NCI-H2171 treated with DMSO at 0.1 percent for 48 hours (cell line): ENCODE results near the gene TSPAN33.
"Not testable (repeated sequence)": the region's sequence is repeated elsewhere in the genome, so short reads cannot be mapped to it uniquely, and the experiment has no call there.

ENCODE experiments used
- DNase-seq: peaks from one replicate; lab custom pipeline; 2025; lab: John Stamatoyannopoulos, UW

The TSPAN33 gene

GRCh38 chr7:129209067-129209926 lies 64.8 kb downstream of the TSPAN33 start:
- DNase-seq, result no peak

DNA sequence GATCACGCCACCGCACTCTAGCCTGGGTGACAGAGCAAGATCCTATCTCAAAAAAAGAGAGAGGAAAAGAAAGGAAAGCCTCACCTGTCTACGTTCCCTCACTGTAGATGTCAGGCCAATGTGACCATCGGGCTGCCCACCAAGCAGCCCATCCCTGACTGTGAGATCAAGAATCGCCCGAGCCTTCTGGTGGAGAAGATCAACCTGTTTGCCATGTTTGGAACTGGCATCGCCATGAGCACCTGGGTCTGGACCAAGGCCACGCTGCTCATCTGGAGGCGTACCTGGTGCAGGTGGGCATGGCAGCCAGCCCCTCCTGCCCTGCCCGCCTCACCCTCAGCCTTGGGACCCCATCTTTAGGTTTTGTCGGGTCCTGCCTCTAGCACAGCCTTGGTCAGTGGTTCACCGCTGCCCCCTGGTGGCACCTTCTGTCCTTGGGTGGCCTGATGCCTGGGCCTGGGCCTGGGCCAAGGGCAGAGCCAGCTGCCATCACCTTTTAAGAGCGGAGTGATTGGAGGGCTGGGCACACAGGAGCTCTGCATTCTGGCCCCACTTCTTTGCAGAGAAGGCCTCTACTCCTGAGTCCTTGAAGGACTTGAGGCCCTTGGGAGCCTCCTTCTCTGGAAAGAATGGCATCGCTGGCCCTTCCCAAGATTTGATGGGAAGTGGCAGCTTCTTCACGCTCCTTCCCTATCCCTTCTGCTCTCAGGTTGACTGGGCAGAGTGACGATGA lies 65.9 kb downstream of the TSPAN33 start:
- peak; percentile 40 for DNase-seq

DNA sequence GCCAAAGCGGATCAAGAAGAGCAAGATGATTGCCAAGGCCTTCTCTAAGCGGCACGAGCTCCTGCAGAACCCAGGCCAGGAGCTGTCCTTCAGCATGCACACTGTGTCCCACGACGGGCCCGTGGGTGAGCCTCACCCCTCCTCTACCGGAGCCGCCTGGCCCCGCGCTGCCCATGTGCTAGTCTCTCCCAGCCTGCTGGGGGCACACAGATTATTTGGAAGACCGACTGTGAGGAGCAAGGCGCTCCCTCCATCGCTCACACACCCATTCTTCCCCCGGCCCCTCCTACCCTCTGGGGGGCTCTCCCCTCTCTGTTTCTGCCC lies 66.4 kb downstream of the TSPAN33 start:
- no peak for DNase-seq

GRCh38 chr7:129212126-129212525 lies 67.6 kb downstream of the TSPAN33 start:
- no peak for DNase-seq

DNA sequence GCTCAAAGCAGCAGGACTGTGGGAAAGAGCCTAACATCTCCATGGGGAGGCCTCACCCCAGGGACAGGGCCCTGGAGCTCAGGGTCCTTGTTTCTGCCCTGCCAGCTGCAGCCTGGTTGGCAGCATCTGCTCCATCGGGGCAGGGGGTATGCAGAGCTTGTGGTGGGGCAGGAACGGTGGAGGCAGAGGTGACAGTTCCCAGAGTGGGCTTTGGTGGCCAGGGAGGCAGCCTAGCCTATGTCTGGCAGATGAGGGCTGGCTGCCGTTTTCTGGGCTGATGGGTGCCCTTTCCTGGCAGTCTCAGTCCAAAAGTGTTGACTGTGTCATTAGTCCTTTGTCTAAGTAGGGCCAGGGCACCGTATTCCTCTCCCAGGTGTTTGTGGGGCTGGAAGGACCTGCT lies 68.1 kb downstream of the TSPAN33 start:
- DNase-seq, result no peak

GRCh38 chr7:129213828-129214227 lies 69.3 kb downstream of the TSPAN33 start:
- peak; percentile 19 for DNase-seq

- not testable (repeated sequence) for DNase-seq
Measured at GRCh38 chr7:129215691-129216090, 71.2 kb downstream of the TSPAN33 start.

GRCh38 chr7:129216101-129216715 lies 71.7 kb downstream of the TSPAN33 start:
- DNase-seq, result not testable (repeated sequence)

DNA sequence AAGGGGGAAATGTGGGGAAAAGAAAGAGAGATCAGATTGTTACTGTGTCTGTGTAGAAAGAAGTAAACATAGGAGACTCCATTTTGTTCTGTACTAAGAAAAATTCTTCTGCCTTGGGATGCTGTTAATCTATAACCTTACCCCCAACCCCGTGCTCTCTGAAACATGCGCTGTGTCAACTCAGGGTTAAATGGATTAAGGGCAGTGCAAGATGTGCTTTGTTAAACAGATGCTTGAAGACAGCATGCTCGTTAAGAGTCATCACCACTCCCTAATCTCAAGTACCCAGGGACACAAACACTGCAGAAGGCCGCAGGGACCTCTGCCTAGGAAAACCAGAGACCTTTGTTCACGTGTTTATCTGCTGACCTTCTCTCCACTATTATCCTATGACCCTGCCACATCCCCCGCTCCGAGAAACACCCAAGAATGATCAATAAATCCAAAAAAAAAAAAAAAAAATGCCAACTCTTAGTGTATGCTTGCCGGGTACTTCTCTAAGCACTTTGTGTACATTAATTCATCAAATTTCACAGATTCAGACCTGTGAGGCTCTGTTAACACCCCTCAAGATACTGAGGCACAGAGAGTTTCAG lies 72.4 kb downstream of the TSPAN33 start:
- DNase-seq, result not testable (repeated sequence)

- peak; percentile 67 for DNase-seq
Measured at GRCh38 chr7:129218514-129219062, 74.1 kb downstream of the TSPAN33 start.

DNA sequence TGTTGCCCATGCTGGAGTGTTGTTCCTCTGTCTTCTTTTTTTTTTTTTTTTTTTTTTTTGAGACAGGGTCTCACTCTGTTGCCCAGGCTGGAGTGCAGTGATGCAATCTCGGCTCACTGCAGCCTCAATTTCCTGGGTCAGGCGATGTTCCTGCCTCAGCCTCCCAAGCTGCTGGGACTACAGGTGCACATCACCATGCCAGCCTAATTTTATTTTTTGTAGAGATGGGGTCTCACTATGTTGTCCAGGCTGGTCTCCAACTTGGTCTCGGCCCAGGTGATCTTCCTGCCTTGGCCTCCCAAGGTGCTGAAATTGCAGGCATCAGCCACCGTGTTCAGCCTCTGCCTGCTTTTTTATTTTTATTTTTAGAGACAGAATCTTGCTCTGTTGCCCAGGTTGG lies 74.7 kb downstream of the TSPAN33 start:
- DNase-seq, result not testable (repeated sequence)
